LNCaP clone FGC (cell line): ENCODE results near the gene ATG13.

Experiments
- DNase-seq: peaks from one replicate; pipeline ENCODE4 v3.0.0-alpha.2; 2011; ENCODE audit warnings: low read depth
- H3K4me3 ChIP-seq: 2 replicates; pipeline ENCODE4 v1.5.1; 2011; ENCODE audit warnings: mild to moderate bottlenecking, low read depth, low read length, control low read depth
- TF ChIP-seq, protein P1 (sequence below): IDR thresholded peaks from 2 replicates; pipeline ENCODE4 v1.5.1; 2012; ENCODE audit warnings: mild to moderate bottlenecking; ENCODE audit not compliant: control insufficient read depth, insufficient read depth; ENCODE audit errors: extremely low read depth

The ATG13 gene

DNA sequence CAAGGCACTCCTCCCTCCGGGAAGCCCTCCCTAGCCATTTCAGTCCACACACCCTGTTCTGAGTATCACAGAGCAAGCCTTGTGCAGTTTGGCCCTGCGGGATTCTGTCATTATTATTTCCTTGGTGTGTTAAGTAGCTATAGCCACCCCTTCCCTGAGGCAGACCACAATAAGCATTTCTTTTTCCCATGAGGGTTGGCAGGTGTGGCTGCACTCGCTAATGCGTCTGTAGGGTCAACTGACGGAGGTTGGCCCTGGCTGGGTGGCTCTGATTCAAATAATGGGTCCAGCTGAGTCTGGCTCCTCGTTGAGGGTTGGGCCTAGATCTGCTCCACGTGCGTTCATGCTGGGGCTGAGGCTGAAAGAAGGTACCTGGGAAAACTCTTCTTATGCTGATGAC lies 106.7 kb downstream of the ATG13 start:
- H3K4me3 ChIP-seq: no peak overlapping the region
- no peak for DNase-seq
- TF ChIP-seq, protein P1, sequence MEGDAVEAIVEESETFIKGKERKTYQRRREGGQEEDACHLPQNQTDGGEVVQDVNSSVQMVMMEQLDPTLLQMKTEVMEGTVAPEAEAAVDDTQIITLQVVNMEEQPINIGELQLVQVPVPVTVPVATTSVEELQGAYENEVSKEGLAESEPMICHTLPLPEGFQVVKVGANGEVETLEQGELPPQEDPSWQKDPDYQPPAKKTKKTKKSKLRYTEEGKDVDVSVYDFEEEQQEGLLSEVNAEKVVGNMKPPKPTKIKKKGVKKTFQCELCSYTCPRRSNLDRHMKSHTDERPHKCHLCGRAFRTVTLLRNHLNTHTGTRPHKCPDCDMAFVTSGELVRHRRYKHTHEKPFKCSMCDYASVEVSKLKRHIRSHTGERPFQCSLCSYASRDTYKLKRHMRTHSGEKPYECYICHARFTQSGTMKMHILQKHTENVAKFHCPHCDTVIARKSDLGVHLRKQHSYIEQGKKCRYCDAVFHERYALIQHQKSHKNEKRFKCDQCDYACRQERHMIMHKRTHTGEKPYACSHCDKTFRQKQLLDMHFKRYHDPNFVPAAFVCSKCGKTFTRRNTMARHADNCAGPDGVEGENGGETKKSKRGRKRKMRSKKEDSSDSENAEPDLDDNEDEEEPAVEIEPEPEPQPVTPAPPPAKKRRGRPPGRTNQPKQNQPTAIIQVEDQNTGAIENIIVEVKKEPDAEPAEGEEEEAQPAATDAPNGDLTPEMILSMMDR: no peak
